NT2/D1 (cell line): Measurements from ENCODE around the gene HTR6.
"Not testable (repeated sequence)": the region's sequence is repeated elsewhere in the genome, so short reads cannot be mapped to it uniquely, and the experiment has no call there.

Source experiments
- SUZ12 ChIP-seq: IDR thresholded peaks from 2 replicates; pipeline ENCODE4 v1.6.1; 2011; ENCODE audit not compliant: insufficient read length, insufficient read depth; ENCODE audit errors: extremely low read depth
- YY1 ChIP-seq: IDR thresholded peaks from 2 replicates; pipeline ENCODE4 v1.6.1; 2011; ENCODE audit not compliant: insufficient read length, insufficient read depth
- ZNF274 ChIP-seq: IDR thresholded peaks from 2 replicates; pipeline ENCODE4 v1.6.1; 2011; ENCODE audit warnings: mild to moderate bottlenecking, low read depth, low read length

- TF ChIP-seq ZNF274, SUZ12, YY1: not testable (repeated sequence)
Observed at GRCh38 chr1:19636749-19637148, 27.9 kb upstream of the HTR6 start.
